HCT116 (cell line): ENCODE results near the gene TENT5A. TPM values are rescaled to one million over a fixed set of nuclear protein-coding genes. Genes with fewer than 3 reads are reported as not detected.

Experiments
- ATAC-seq: fragments of 200-7000 bp; cut with Tn5 transposase; 2 replicates; pipeline ENCODE4 v1.9.1; 2020; ENCODE audit warnings: mild to moderate bottlenecking, moderate library complexity
- BruUV-seq: library from RNA; stranded (reverse); fragments of 400-500 nt; replicated peaks from 2 replicates; lab custom pipeline; 2021; lab: Mats Ljungman, UMichigan
- CTCF ChIA-PET: fragments of 300-600 bp; sonication (Branson Sonifier 250); formaldehyde crosslinking; loops from one replicate; lab custom pipeline; 2021; ENCODE audit warnings: antibody characterized with exemption; lab: Charles Lee
- POLR2A ChIA-PET: fragments of 300-600, 350-600 bp; sonication (Branson Sonifier 250); formaldehyde crosslinking; loops from one replicate; lab custom pipeline; 2021; ENCODE audit warnings: antibody characterized with exemption; lab: Charles Lee
- RAD21 ChIA-PET, 2 experiments: fragments of 300-600 bp; sonication (Branson Sonifier 250); formaldehyde crosslinking; loops; one replicate each; lab custom pipeline; 2023; ENCODE audit warnings: low total read pairs in 2 of 2; ENCODE audit not compliant: uncharacterized antibody in 2 of 2, unreplicated experiment in 2 of 2, low non-redundant PET in 1 of 2; lab: Charles Lee
- DNase-seq: peaks from one replicate; pipeline ENCODE4 v3.0.0-alpha.2; 2010; ENCODE audit warnings: low read depth, low spot score
- H2AFZ ChIP-seq: fragments of 200-600 bp; shearing (Covaris generic), sonication (generic); 2 replicates; pipeline ENCODE4 v1.6.1; 2017; ENCODE audit warnings: low read depth, mixed run types, mixed read lengths, antibody characterized with exemption, low read length; ENCODE audit not compliant: poor library complexity, severe bottlenecking
- H3K27ac ChIP-seq: 2 replicates; pipeline ENCODE4 v1.5.1; 2012; ENCODE audit warnings: low read depth, low read length
- H3K27me3 ChIP-seq: fragments of 200-600 bp; sonication (generic); 2 replicates; pipeline ENCODE4 v1.6.1; 2016; ENCODE audit warnings: mixed run types, low read length, mixed read lengths; ENCODE audit not compliant: insufficient read depth
- H3K36me3 ChIP-seq, 2 experiments: fragments of 200-500 bp in 1 of 2; fragments of 200-600 bp in 1 of 2; sonication (Bioruptor generic) in 1 of 2; sonication (generic) in 1 of 2; 2 replicates each; pipeline versions ENCODE4 v1.5.1 to v1.6.1; 2014 to 2016; ENCODE audit warnings: low read length in 2 of 2, inconsistent platforms in 1 of 2, mixed read lengths in 1 of 2, mixed run types in 1 of 2; ENCODE audit not compliant: insufficient read depth in 2 of 2, control insufficient read depth in 1 of 2
- H3K4me1 ChIP-seq, 2 experiments: fragments of 200-600 bp in 1 of 2; sonication (generic) in 1 of 2; 2 replicates each; pipeline versions ENCODE4 v1.5.1 to v1.6.1; 2012 to 2017; ENCODE audit warnings: low read length in 2 of 2, inconsistent platforms in 1 of 2, mild to moderate bottlenecking in 1 of 2, mixed read lengths in 1 of 2, mixed run types in 1 of 2, moderate library complexity in 1 of 2; ENCODE audit not compliant: insufficient read depth in 2 of 2, control insufficient read depth in 1 of 2
- H3K4me2 ChIP-seq: fragments of 200-600 bp; sonication (generic); 2 replicates; pipeline ENCODE4 v1.6.1; 2017; ENCODE audit warnings: mixed run types, low read length, mixed read lengths
- H3K4me3 ChIP-seq, 2 experiments: fragments of 200-600 bp in 1 of 2; sonication (generic) in 1 of 2; replicated peaks in 1 of 2; 2 replicates each; pipeline ENCODE4 v1.5.1; 2011 to 2016; ENCODE audit warnings: low read length in 2 of 2, control low read depth in 1 of 2, low read depth in 1 of 2, mild to moderate bottlenecking in 1 of 2, mixed read lengths in 1 of 2, mixed run types in 1 of 2
- H3K79me2 ChIP-seq: fragments of 200-600 bp; sonication (generic); 2 replicates; pipeline ENCODE4 v1.6.1; 2017; ENCODE audit warnings: mild to moderate bottlenecking, mixed run types, low read length, moderate library complexity, mixed read lengths; ENCODE audit not compliant: insufficient read depth
- H3K9ac ChIP-seq: fragments of 200-600 bp; sonication (generic); 2 replicates; pipeline ENCODE4 v1.6.1; 2016; ENCODE audit warnings: low read length, mixed read lengths
- H3K9me2 ChIP-seq: fragments of 200-600 bp; sonication (generic), shearing (Covaris generic); 2 replicates; pipeline ENCODE4 v1.6.1; 2017; ENCODE audit warnings: mixed run types, mild to moderate bottlenecking, moderate library complexity; ENCODE audit not compliant: insufficient read depth
- H3K9me3 ChIP-seq, 2 experiments: fragments of 200-500 bp in 1 of 2; fragments of 200-600 bp in 1 of 2; sonication (Bioruptor generic) in 1 of 2; sonication (generic) in 1 of 2; 2 replicates each; pipeline ENCODE4 v1.6.1; 2014 to 2017; ENCODE audit warnings: low read length in 2 of 2, mixed read lengths in 2 of 2, inconsistent platforms in 1 of 2, low read depth in 1 of 2, mild to moderate bottlenecking in 1 of 2, mixed run types in 1 of 2, moderate library complexity in 1 of 2; ENCODE audit not compliant: control insufficient read depth in 1 of 2, insufficient read depth in 1 of 2
- H4K20me1 ChIP-seq: fragments of 200-600 bp; sonication (generic), shearing (Covaris generic); 2 replicates; pipeline ENCODE4 v1.6.1; 2017; ENCODE audit warnings: mixed run types, mild to moderate bottlenecking, moderate library complexity; ENCODE audit not compliant: insufficient read depth
- FOSL1 ChIP-seq: IDR thresholded peaks from 2 replicates; pipeline ENCODE4 v1.6.1; 2012; ENCODE audit warnings: low read depth
- POLR2A ChIP-seq: IDR thresholded peaks from 2 replicates; pipeline ENCODE4 v1.7.0; 2011; ENCODE audit warnings: borderline replicate concordance; ENCODE audit not compliant: insufficient read depth, insufficient read length; ENCODE audit errors: extremely low read depth
- POLR2AphosphoS5 ChIP-seq: IDR thresholded peaks from 2 replicates; pipeline ENCODE4 v1.6.1; 2011; ENCODE audit warnings: mild to moderate bottlenecking, low read depth, low read length, moderate library complexity
- SP1 ChIP-seq: IDR thresholded peaks from 2 replicates; pipeline ENCODE4 v1.6.1; 2012; ENCODE audit warnings: low read depth
- SRF ChIP-seq: IDR thresholded peaks from 2 replicates; pipeline ENCODE4 v1.6.1; 2012; ENCODE audit warnings: low read depth
- TCF7L2 ChIP-seq: IDR thresholded peaks from 2 replicates; pipeline ENCODE4 v1.7.0; 2011; ENCODE audit warnings: borderline replicate concordance, inconsistent platforms; ENCODE audit not compliant: insufficient read depth, insufficient read length; ENCODE audit errors: extremely low read depth
- intact Hi-C: fragments of 100-400 bp; cut with micrococcal nuclease; formaldehyde crosslinking; loops from 2 replicates; pipeline ENCODE4 v1.10.0; 2022
- total RNA-seq: library from RNA; stranded (reverse); gene quantifications from one replicate; pipeline ENCODE4 v1.2.1, GENCODE V29; 2021; ENCODE audit not compliant: unreplicated experiment
- TF ChIP-seq, protein P1 (sequence below): IDR thresholded peaks from 2 replicates; pipeline ENCODE4 v1.6.1; 2012
- TF ChIP-seq, protein P2 (sequence below): IDR thresholded peaks from 2 replicates; pipeline ENCODE4 v1.6.1; 2012; ENCODE audit warnings: low read depth
- TF ChIP-seq, protein P3 (sequence below): IDR thresholded peaks from 2 replicates; pipeline ENCODE4 v1.6.1; 2011; ENCODE audit warnings: mild to moderate bottlenecking, low read length, moderate library complexity; ENCODE audit not compliant: insufficient replicate concordance; ENCODE audit errors: extremely low read depth

Gene TENT5A
- total RNA-seq, 1 experiment from 2014 or later: 11.2 TPM

DNA sequence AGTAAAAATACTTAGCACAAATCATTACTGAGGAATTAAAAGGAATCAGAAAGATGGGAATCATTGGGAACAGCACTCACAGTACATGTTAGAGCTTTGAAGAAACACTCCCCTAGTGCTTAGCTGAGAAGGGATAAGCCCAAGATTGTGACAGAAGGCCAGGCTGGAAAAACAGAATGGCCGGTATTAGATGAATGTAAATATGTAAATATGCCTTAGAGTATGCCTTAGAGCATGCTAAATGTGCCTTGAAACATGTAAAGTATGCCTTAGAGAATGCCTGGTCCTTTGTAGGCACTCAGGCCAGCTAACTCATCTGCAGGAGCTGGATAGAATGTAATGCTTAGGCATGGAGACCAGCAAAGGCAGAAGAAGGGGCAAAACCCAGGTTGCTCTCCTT is 10.6 kb upstream of the TENT5A start:
- RAD21 ChIA-PET: no interaction called here
- no peak overlapping the region for H3K4me3 ChIP-seq
- no peak overlapping the region for H3K9ac ChIP-seq
- H2AFZ ChIP-seq: no peak overlapping the region
- peaks cover 0 to 6% of the 10 kb centered on the region in 2 experiments; a peak in 2 of 4 replicates for H3K4me1 ChIP-seq
- no peaks in the 10 kb centered on the region for H3K9me2 ChIP-seq
- DNase-seq (no peak), ATAC-seq (no peak)
- H3K27me3 ChIP-seq: no peaks in the 10 kb centered on the region
- no peaks in the 10 kb centered on the region for H4K20me1 ChIP-seq
- H3K27ac ChIP-seq: no peak overlapping the region
- no peak for TF ChIP-seq POLR2AphosphoS5
- TF ChIP-seq POLR2A: no peak
- no peak for TF ChIP-seq SRF
- TF ChIP-seq, all 23 proteins: peak for 0
- BruUV-seq: no TSS peak
- H3K79me2 ChIP-seq: no peaks in the 10 kb centered on the region
- ChIA-PET POLR2A (no interaction called here), CTCF (no interaction called here)
- intact Hi-C loops: no loop called here
- H3K4me2 ChIP-seq: no peak overlapping the region
- no peaks in the 10 kb centered on the region for H3K9me3 ChIP-seq
- H3K36me3 ChIP-seq: no peaks in the 10 kb centered on the region

DNA sequence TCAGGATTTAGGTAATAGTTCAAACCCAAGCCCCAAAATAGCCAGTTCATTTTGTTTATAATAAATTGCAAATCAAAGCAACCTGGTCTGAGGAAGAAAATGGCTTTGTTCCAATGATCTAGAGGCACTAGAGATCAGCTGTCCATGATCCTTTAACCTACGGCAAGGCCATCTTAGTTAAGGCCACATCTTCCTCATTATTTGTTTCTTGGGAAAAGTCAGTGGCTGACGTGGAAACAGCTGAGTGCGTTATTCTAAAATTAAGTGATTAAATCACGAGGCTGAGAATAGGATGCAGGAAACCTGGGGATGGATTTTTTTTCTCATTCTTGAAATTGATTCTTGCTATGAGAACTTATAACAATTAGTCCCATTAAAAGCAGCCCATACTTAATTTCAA is 10.1 kb upstream of the TENT5A start:
- Histone ChIP-seq H3K9me2 (no peaks in the 10 kb centered on the region), H4K20me1 (no peaks in the 10 kb centered on the region), H3K4me2 (no peak overlapping the region), H3K4me3 (no peak overlapping the region), H3K27ac (no peak overlapping the region), H3K79me2 (no peaks in the 10 kb centered on the region)
- POLR2A ChIA-PET: no interaction called here
- no TSS peak for BruUV-seq
- TF ChIP-seq SRF (no peak), SP1 (no peak), FOSL1 (no peak), TCF7L2 (no peak)
- TF ChIP-seq, protein P1, sequence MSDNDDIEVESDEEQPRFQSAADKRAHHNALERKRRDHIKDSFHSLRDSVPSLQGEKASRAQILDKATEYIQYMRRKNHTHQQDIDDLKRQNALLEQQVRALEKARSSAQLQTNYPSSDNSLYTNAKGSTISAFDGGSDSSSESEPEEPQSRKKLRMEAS: no peak
- TF ChIP-seq, protein P2, sequence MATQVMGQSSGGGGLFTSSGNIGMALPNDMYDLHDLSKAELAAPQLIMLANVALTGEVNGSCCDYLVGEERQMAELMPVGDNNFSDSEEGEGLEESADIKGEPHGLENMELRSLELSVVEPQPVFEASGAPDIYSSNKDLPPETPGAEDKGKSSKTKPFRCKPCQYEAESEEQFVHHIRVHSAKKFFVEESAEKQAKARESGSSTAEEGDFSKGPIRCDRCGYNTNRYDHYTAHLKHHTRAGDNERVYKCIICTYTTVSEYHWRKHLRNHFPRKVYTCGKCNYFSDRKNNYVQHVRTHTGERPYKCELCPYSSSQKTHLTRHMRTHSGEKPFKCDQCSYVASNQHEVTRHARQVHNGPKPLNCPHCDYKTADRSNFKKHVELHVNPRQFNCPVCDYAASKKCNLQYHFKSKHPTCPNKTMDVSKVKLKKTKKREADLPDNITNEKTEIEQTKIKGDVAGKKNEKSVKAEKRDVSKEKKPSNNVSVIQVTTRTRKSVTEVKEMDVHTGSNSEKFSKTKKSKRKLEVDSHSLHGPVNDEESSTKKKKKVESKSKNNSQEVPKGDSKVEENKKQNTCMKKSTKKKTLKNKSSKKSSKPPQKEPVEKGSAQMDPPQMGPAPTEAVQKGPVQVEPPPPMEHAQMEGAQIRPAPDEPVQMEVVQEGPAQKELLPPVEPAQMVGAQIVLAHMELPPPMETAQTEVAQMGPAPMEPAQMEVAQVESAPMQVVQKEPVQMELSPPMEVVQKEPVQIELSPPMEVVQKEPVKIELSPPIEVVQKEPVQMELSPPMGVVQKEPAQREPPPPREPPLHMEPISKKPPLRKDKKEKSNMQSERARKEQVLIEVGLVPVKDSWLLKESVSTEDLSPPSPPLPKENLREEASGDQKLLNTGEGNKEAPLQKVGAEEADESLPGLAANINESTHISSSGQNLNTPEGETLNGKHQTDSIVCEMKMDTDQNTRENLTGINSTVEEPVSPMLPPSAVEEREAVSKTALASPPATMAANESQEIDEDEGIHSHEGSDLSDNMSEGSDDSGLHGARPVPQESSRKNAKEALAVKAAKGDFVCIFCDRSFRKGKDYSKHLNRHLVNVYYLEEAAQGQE: no peak
- TF ChIP-seq, protein P3, sequence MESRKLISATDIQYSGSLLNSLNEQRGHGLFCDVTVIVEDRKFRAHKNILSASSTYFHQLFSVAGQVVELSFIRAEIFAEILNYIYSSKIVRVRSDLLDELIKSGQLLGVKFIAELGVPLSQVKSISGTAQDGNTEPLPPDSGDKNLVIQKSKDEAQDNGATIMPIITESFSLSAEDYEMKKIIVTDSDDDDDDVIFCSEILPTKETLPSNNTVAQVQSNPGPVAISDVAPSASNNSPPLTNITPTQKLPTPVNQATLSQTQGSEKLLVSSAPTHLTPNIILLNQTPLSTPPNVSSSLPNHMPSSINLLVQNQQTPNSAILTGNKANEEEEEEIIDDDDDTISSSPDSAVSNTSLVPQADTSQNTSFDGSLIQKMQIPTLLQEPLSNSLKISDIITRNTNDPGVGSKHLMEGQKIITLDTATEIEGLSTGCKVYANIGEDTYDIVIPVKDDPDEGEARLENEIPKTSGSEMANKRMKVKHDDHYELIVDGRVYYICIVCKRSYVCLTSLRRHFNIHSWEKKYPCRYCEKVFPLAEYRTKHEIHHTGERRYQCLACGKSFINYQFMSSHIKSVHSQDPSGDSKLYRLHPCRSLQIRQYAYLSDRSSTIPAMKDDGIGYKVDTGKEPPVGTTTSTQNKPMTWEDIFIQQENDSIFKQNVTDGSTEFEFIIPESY: no peak
- TF ChIP-seq, all 23 proteins: peak for 0
- H3K4me1 ChIP-seq: peaks cover 0 to 6% of the 10 kb centered on the region in 2 experiments; a peak in 2 of 4 replicates
- DNase-seq (no peak), ATAC-seq (no peak)
- H3K27me3 ChIP-seq: no peaks in the 10 kb centered on the region
- ChIA-PET RAD21 (no interaction called here), CTCF (no interaction called here)
- H3K9me3 ChIP-seq: no peaks in the 10 kb centered on the region
- H3K9ac ChIP-seq: no peak overlapping the region
- intact Hi-C loops: no loop called here
- H2AFZ ChIP-seq: no peak overlapping the region
- no peaks in the 10 kb centered on the region for H3K36me3 ChIP-seq
